NCI-H526 (cell line): ENCODE measurements around the gene CD300H.
"Not testable (repeated sequence)": the region's sequence is repeated elsewhere in the genome, so short reads cannot be mapped to it uniquely, and the experiment has no call there.

Source experiments
- DNase-seq, 2 experiments: peaks; one replicate each; lab custom pipeline; 2025; lab: John Stamatoyannopoulos, UW

Gene CD300H

DNA sequence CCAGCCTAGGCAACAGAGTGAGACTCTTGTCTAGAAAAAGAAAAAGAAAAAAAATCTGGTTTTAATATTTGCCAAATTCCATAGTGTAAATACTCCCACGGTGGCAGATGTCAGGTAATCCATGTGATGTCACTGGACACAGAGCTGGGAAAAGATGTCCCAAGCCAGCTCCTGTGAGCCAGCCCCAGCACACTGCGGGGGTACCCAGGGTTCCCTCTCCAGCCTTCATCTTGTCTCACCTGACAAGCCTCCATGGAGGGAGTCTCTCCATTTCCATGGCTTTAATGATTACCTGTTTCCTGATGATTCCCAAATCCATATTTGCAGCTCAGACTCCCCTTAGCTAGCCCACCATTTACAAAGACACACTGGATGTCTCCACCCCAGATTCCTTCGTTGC is 40.6 kb downstream of the CD300H start:
- DNase-seq = no peak

- DNase-seq = no peak
These were observed 41.5 kb downstream of the CD300H start for GRCh38 chr17:74525781-74526288.

DNA sequence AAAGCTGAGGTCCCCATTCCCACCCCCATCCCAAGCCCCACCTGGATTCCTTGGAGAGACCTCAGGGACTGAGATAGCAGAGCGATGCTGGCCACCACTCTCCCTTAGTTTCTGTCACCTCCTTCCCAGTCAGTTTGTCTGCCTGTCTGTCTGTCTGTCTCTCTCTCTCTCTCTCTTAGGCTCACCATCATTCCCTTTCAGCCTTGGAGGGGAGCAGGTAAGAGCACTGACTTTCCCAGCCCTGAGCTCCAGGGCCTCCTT is 41.9 kb downstream of the CD300H start:
- no peak for DNase-seq

GRCh38 chr17:74524653-74525464 is 42.5 kb downstream of the CD300H start:
- no peak for DNase-seq

- DNase-seq = no peak
These were observed 44.0 kb downstream of the CD300H start for GRCh38 chr17:74523308-74523707.

DNA sequence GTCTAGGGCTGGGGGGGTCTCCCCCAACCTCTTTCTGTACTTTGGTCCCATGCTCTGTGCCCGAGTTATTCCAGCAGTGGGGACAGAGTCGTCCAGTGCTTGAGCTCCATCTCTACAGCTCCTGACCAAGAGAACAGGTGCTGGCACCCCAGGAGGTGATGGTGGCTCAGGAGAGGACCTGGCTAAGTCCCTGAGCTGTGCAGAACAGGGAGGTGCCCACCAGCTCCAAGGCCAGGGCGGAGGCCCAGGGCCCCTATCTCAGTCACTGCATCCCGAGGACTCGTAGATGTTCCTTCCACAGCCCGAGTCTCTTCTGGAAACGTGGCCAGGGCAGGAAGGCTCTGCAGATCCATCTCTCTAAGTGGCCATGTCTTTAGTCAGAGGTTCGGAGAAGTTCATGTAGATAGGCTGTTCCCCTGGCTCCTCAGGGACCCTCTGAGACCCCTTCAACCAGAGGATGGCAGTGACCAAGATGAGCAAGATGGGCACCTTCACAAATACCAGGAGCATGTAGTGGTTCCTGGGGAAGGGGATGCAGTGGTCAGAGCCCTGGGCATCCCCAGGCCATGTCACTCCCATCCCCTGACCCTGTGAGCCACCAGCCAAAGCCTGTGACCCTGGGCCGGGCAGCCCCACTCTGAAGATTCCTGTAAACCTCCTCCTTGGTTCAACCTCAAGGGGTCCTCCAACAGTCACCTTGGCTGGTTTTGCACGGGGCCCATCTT is 44.8 kb downstream of the CD300H start:
- DNase-seq = no peak

DNA sequence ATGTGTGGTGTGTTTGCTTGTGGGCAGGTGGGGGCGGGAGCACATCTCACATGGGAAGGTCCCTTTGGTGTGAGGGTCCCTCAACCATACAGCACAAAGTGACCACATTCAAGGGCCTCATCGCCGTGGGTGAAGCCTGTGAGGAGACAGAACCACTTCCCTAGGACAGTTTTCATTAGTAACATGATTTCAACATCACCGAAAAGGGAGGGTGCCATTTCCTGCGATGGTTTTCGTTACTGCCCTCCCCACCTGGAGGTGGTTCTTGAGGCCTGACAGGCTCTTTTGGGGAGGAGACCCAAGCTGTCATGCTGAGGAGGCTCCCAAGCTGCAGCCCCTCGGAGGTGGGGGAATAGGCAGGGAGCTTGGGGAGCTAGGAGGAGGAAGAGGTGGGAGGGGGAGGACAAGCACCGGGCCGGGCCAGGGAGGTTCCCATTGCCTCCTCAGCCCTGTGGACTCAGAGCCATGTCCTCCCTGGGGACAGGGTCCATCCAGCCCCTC is 45.6 kb downstream of the CD300H start:
- no peak for DNase-seq

GRCh38 chr17:74520790-74521480 is 46.4 kb downstream of the CD300H start:
- DNase-seq = no peak

DNA sequence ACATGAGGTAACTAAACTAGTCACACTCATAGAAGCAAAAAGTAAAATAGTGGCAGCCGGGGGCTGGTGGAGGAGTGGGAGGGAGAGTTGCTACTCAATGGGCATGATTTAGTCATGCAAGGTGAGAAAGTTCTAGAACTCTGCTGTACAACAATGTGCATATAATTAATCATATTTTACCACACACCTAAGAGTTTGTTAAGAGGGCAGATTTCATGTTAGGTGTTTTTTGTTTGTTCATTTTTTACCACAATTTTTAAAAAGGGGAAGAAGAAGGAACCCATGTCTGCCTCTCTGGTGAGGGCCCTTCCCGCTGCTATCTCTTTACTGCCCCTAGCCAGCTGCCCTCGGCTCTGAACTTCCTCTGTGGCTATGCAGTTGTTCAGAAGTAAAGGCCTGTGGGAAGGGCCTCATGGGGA is 47.3 kb downstream of the CD300H start:
- no peak for DNase-seq

DNA sequence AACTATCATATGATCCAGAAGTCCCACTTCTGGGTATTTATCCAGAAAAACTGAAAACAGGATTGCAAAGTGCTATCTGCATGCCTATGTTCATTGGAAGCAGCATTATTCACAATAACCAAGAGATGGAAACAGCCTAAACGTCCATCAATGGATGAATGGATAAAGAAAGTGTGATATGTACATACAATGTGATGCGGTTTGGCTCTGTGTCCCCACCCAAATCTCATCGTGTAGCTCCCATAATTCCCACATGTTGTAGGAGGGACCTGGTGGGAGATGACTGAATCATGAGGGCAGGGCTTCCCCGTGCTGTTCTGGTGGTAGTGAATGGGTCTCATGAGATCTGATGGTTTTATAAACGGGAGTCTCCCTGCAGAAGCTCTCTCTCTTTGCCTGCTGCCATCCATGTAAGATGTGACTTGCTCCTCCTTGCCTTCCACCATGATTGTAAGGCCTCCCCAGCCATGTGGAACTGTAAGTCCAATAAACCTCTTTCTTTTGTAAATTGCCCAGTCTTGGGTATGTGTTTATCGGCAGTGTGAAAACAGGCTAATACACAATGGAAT is 48.8 kb downstream of the CD300H start:
- not testable (repeated sequence) for DNase-seq

GRCh38 chr17:74516561-74517328 is 50.6 kb downstream of the CD300H start:
- DNase-seq = no peak

GRCh38 chr17:74515941-74516340 is 51.4 kb downstream of the CD300H start:
- DNase-seq = no peak

GRCh38 chr17:74514632-74515334 is 52.5 kb downstream of the CD300H start:
- DNase-seq = no peak

DNA sequence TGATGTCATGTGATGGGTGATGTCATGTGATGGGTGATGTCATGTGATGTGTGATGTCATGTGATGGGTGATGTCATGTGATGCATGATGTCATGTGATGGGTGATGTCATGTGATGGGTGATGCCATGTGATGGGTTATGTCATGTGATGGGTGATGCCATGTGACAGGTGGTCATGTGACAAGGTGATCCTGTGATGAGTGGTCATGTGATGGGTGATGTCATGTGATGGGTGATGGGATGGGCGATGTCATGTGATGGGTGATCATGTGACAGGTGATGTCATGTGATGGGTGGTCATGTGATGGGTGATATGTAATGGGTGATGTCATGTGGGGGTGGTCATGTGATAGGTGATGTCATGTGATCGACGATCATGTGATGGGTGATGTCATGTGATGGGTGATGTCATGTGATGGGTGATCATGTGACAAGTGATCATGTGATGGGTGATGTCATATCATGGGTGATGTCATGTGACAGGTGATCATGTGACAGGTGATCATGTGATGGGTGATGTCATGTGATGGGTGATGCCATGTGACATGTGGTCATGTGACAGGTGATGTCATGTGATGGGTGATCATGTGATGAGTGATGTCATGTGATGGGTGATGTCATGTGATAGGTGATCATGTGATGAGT is 53.2 kb downstream of the CD300H start:
- DNase-seq = peak in 1 of 2 experiments; percentile 26

- DNase-seq = no peak
These were observed 54.7 kb downstream of the CD300H start for GRCh38 chr17:74512624-74513091.

DNA sequence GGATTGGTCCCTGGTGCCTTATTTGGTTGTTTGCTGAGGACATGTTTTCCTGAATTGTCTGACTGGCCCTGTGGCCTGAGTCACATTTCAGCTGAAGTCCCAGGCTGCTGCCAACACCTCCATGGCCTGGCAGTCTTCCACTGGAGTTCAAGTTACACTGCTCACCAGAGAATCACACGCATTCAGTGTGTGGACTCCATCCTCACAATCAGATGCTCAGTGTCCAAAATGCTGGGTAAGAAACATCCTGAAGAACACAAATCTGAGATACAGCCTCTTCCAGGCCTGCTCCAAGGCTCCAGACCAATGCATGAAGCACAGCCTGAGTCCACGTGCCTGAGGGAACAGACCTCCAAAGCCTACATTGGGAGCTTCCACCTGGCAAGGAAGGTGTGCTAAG is 55.3 kb downstream of the CD300H start:
- DNase-seq = no peak
